ENCODE results near the gene ST8SIA2. TPM values are rescaled to one million over a fixed set of nuclear protein-coding genes. Genes with fewer than 3 reads are reported as not detected.

The ST8SIA2 gene
- total RNA-seq, 2 donors from 2014 or later, result not detected

DNA sequence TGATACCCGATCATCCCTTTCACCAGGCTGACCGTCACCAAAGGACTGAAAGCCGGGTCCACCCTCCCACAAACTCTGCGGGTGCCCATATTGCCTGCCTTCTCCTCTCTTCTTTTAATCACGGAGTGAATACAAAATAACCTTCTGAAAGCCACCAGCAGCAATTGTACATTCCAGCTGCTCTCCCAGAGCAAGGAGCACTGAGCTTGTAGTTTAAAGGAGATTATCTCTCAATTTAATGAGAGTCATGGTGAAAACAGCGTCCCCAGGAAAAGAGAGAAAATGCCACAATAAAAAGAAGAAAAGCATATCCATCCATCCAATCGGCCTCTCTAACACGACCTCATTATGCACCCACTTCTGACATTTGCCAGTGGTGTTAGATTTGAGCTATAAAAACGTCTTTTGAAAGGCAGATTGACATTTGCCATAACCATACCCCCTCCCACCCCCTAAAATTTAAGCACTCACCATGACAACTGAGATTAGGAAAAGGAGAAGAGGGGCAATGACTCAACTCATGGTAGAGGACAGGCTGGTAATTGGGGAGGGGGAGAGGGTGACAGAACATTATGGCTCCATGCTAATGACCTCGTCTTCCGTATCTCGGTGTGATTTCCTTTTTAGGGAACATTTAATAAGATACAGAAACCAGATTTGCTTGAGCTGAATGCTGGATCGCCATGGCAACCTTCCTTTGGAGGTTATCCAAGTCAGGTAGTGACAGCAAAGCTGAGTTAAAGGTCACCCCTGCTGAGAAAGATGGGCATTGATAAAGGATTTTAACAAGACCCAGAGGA lies 106.2 kb downstream of the ST8SIA2 start:
- DNase-seq (no peak), ATAC-seq (no peak)
- Histone ChIP-seq H3K4me1 (no peaks in the 10 kb centered on the region), H3K4me3 (no peak overlapping the region), H3K9me3 (no peaks in the 10 kb centered on the region), H3K27ac (no peak overlapping the region), H3K27me3 (no peaks in the 10 kb centered on the region), H3K36me3 (replicated peaks in 1 of 2; ENCODE audit: insufficient read depth in 1 of 2, low read depth in 2 of 2) (no peaks in the 10 kb centered on the region)
- no peak for TF ChIP-seq POLR2A (IDR thresholded peaks at IDR 0.05)
- TF ChIP-seq, protein P1, sequence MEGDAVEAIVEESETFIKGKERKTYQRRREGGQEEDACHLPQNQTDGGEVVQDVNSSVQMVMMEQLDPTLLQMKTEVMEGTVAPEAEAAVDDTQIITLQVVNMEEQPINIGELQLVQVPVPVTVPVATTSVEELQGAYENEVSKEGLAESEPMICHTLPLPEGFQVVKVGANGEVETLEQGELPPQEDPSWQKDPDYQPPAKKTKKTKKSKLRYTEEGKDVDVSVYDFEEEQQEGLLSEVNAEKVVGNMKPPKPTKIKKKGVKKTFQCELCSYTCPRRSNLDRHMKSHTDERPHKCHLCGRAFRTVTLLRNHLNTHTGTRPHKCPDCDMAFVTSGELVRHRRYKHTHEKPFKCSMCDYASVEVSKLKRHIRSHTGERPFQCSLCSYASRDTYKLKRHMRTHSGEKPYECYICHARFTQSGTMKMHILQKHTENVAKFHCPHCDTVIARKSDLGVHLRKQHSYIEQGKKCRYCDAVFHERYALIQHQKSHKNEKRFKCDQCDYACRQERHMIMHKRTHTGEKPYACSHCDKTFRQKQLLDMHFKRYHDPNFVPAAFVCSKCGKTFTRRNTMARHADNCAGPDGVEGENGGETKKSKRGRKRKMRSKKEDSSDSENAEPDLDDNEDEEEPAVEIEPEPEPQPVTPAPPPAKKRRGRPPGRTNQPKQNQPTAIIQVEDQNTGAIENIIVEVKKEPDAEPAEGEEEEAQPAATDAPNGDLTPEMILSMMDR (IDR thresholded peaks at IDR 0.05), result no peak
- intact Hi-C loops (cut with DNase I), result no loop called here
- 69 to 71% methylated on average over 13 of the region's 13 CpGs for WGBS, 2 donors

DNA sequence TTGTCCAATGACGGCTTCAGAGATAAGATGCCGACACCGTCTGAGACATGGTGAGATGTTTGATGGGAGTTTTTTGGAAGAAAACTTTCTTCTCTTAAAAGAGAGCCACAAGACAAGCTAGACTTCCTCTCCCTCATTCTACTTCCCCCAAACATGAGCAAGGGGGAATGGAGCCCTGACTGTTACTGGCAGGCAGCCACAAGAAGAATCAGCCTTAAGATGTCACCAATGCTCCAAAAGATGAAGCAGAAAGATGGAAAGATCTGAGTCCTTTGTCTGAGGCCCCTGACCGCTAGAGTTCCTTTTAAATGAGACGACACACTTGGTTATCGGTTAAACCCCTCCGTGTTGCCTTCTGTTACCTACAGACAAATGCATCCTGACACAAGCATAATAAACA lies 108.7 kb downstream of the ST8SIA2 start:
- TF ChIP-seq POLR2A (IDR thresholded peaks at IDR 0.05), result no peak
- TF ChIP-seq, protein P1 (IDR thresholded peaks at IDR 0.05), result no peak
- no peaks in the 10 kb centered on the region for H3K27me3 ChIP-seq
- intact Hi-C loops (cut with DNase I), result no loop called here
- no peak for ATAC-seq
- H3K4me3 ChIP-seq, result no peak overlapping the region
- no peak for DNase-seq
- no peaks in the 10 kb centered on the region for H3K36me3 ChIP-seq (replicated peaks in 1 of 2; ENCODE audit: insufficient read depth in 1 of 2, low read depth in 2 of 2)
- no peak overlapping the region for H3K27ac ChIP-seq
- WGBS, 2 donors, result 74 to 83% methylated on average over 7 of the region's 7 CpGs
- no peaks in the 10 kb centered on the region for H3K9me3 ChIP-seq
- no peaks in the 10 kb centered on the region for H3K4me1 ChIP-seq

DNA sequence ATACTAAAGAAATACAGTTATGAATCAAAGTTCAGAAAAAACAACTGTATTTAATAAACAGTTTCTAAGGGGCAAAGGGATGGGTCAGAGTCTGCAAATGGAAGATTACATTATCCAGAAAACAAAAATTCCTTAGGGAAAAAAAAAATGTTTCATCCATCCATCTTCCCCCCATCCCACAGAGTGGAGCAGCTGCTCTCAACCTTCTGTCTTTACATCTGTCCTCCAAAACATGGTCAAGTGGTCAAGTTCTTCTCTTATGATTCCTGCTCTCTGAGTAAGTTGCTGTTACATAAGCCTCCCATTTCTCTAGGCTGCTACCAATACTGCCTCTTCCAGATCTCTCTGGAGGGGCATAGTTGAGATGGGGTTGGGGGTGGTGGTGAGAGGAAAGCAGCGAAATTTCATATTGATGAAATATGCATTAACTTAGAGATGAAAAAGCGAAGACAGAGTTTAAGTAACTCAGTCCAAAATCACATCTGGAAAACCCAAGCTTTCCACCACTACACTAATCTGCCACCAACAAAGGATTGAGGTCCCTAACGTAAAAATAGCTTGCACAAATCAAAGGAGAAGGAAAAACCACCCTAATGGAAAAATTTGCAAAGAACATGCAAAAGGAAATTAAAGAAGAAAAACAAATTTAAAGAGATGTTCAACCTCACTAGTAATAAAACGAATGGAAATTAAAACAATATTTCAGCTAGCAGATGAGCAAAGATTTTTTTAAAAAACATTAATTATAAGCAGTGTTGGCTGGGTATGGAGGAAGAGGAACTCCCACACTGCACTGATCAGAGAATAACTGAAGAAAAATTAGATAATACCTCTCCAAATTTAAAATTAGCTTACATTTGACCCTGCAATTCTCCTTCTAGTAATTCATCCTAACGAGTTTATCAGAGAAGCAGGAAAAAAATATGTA lies 109.5 kb downstream of the ST8SIA2 start:
- H3K4me1 ChIP-seq, result no peaks in the 10 kb centered on the region
- no peak overlapping the region for H3K27ac ChIP-seq
- no peak for TF ChIP-seq POLR2A (IDR thresholded peaks at IDR 0.05)
- TF ChIP-seq, protein P1 (IDR thresholded peaks at IDR 0.05), result no peak
- H3K36me3 ChIP-seq (replicated peaks in 1 of 2; ENCODE audit: insufficient read depth in 1 of 2, low read depth in 2 of 2), result no peaks in the 10 kb centered on the region
- DNase-seq, result no peak
- intact Hi-C loops (cut with DNase I), result no loop called here
- 70 to 75% methylated on average over 5 of the region's 5 CpGs for WGBS, 2 donors
- no peaks in the 10 kb centered on the region for H3K9me3 ChIP-seq
- no peaks in the 10 kb centered on the region for H3K27me3 ChIP-seq
- H3K4me3 ChIP-seq, result no peak overlapping the region
- no peak for ATAC-seq

DNA sequence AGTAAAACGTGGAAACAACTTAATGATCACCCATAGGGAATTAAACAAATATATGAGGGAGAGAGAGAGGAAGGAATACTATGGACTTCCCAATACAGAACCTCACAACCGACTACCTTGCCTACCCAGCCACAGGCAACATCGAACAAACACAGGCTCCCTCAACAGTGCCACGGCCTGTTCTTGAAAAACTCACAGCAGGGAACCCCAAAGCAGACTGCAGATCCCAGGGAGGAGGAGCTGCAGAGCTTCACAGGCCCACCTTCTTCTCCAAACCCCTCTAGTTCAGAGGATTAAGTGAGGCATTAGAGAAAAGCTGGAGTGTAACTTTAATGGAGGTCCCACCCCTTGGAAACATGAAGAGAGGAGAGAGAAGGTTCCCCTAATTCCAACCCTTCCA lies 110.2 kb downstream of the ST8SIA2 start:
- intact Hi-C loops (cut with DNase I), result no loop called here
- Histone ChIP-seq H3K36me3 (replicated peaks in 1 of 2; ENCODE audit: insufficient read depth in 1 of 2, low read depth in 2 of 2) (no peaks in the 10 kb centered on the region), H3K27ac (no peak overlapping the region), H3K9me3 (no peaks in the 10 kb centered on the region), H3K4me3 (no peak overlapping the region), H3K27me3 (no peaks in the 10 kb centered on the region), H3K4me1 (no peaks in the 10 kb centered on the region)
- DNase-seq, result no peak
- no peak for ATAC-seq
- 64 to 71% methylated on average over 4 of the region's 4 CpGs for WGBS, 2 donors
- TF ChIP-seq, protein P1 (IDR thresholded peaks at IDR 0.05), result no peak
- no peak for TF ChIP-seq POLR2A (IDR thresholded peaks at IDR 0.05)
